Measurements from ENCODE around the gene LYPD6B.

DNA sequence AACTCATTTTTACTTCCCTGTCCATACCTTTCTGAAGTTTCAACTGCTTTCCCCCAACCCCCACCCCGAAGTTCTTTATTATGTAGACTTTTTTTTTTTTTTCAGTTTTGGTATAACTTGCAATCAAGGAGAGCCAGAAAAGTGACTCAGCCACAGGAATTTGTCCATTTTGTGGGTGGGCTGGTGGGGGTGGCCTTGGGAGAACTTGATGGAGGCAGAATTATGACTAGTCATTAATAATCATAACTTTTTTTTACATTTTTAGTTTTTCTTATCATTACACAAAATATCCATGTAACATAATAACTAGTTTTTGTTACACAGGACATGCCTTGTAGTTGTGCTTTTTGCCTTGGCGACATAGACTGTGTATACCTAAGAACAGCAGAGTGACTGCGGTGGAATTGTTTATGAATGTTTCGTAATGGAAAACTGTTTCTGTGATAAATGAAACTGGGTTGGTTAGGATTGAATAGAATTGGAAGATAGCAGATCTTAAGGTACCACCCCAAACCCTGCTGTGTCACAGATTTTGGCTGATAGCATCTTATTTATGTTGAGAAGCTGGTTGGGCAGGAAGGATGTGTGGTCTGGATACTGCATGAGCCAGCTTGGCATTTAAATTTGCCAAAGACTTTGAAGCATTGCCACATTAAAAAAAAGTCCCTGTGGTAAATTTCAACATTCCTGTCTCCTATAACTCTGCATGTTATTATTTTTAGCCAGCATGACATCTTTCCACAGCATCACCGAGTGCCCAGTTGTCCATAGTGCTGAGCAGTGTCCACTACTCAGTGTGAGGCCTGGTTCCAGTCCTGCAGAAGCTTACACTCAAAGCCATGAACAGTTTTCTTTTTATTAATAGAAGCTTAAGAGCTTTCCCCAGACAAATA lies 30.7 kb downstream of the LYPD6B start:
- no peak for TF ChIP-seq CTCF (conservative IDR thresholded peaks at IDR 0.05; ENCODE audit: low read length)
- TF ChIP-seq EZH2phosphoT487 (IDR thresholded peaks at IDR 0.05; ENCODE audit: borderline replicate concordance) = no peak

All from Loucy (cell line).